Activated CD4-positive, alpha-beta T cell treated with anti-CD3 and anti-CD28 coated beads, Interleukin-2, amount 50 U/mL, for 4 hours (primary cell): Measurements from ENCODE around the gene COG5.
A peak's percentile ranks its signal among the peaks of the same experiment; 100 is the strongest.
"Not testable (repeated sequence)": the region's sequence is repeated elsewhere in the genome, so short reads cannot be mapped to it uniquely, and the experiment has no call there.

Experiments
- DNase-seq, 2 experiments: peaks; one replicate each; pipeline ENCODE4 v3.0.0-alpha.2; 2020

Gene COG5

GRCh38 chr7:107579885-107580715, 16.4 kb upstream of the COG5 start, which contains the start of gene BCAP29:
Gene BCAP29, plus strand, starts transcription at chr7:107580246. Its CDS starts 527 bp downstream, at chr7:107580773.
- DNase-seq, result peak; percentile 47 to 49

DNA sequence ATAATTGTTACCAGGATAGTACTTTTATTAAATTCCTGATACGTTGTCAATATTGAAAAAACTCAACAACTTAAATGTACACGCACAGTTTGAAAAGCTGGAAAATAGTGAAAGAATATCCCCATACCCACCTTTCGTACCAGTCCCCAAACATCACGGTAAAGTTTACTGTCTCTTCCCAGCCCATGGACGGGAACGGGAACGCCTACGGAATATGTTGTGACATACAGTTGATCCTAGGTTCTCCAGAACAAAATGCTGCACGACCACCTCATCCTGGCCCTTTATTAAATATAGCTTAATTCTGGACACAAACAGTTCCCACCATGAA, 15.8 kb upstream of the COG5 start:
- no peak for DNase-seq

DNA sequence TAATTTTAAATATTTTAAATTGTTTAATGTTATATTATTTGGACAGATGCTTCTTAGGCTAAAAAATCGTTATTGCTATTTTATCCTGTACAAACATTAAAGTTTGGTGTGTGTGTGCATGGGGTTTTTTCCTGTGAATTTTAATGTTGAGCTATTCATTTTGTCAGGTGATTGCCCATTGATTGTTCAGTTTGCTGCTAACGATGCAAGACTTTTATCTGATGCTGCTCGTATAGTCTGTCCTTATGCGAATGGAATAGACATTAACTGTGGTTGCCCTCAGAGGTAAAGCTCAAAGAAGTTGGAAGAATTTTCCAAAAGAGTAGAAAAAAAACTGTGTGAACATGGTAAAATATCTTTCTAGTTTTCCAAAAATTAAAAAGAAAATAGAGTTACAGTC, 9.8 kb upstream of the COG5 start:
- no peak for DNase-seq

DNA sequence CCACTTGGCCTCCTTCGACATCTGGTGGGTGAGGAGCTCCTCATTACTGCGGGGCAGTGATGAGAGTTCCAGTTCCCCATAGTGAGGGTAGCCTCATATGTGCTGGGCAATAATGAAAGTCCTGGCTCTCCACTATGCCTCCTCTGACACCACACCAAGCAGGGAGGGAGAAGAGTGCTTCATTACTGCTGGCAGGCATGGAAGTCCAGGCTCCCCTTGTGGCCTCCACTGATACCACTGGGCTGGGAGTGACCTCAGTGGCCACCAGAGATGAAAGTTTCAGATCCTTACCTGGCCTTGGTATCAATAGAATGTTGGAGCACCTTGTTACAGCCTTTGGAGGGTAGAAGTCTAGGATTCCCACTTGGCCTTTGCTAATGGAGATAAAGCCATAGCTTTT, 6.6 kb upstream of the COG5 start:
- DNase-seq, result no peak

DNA sequence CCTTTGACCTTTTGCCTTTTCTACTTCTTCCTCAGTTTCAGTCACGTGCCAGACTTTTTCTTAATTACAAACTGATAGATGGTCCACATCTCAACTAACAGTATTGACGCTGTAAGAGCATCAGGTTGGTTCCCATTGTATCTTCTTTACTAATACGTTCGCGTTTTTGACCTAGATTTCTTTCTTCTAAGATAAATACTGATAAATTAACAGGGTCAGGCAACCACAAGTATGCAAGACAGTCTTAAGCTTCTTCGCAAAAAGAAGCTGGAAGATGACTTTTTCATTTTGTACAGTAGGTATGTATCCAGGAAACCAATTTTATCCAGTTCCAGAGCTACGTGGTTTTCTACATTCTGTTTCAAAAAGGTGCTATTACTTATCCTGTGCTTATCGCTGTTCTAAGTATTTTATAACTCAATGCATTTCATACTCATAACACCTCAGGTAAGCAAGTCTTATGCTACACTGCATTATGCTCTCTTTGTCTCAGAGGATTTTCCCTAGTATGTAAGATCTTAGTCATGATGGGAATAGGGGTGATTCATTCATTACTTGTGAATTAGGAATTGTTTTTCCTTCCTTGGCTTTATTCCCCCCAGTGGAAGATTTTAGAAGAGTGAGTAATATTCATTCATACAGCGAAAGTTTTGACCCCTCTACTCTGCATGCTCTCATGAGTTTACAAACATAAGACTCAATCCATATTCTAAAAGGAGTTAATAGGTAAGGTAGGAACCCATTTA, 1.0 kb upstream of the COG5 start:
- no peak for DNase-seq

GRCh38 chr7:107563081-107563774, 492 bp downstream of the COG5 start:
- no peak for DNase-seq

DNA sequence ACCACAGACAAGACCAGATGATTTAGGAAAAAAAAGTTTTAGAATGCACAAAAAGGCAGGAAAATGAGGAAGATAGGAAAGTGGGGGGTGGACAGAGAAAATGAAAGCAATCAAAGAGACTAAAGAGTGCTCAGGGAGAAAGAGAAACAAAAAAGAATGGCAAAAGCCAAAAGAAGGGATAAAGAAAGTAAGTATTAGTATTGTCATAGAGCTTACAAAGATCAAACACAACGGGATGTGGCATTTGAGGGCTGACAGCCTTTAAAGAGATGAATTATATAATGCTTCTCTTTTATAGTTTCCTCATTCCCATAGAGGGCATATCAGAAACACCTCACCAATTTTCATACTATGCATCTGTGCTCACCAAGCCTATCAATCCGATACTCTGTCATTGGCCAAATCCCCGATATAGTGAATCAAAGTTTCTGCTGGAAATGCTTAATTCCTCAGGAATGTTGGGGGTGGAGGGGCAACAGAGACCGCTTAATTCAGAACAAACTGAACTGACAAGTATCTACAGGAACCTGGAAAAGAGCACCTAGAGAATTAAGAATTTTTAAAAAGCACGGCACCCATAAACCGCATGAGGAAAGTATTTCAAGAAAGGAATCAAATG, 2.7 kb downstream of the COG5 start:
- no peak for DNase-seq

DNA sequence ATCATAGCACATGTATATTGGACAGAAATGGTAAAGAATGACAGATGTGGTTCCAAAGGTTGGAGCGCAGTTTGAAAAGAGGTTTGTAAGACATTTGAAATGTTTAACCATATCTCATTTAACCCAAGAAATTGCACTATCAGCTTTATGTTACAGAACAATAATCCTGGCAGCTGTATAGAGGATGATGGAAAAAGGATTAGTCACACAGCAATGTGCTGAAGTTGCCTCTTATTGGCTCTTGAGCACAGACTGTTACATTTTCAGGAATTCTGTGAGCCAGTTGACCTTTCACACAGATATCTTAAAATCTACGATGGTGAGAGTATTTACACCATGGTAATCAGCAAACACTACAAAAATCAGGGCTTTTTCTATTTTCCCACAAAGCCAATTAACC, 3.9 kb downstream of the COG5 start:
- no peak for DNase-seq

GRCh38 chr7:107555893-107556292, 7.8 kb downstream of the COG5 start:
- DNase-seq, result no peak

DNA sequence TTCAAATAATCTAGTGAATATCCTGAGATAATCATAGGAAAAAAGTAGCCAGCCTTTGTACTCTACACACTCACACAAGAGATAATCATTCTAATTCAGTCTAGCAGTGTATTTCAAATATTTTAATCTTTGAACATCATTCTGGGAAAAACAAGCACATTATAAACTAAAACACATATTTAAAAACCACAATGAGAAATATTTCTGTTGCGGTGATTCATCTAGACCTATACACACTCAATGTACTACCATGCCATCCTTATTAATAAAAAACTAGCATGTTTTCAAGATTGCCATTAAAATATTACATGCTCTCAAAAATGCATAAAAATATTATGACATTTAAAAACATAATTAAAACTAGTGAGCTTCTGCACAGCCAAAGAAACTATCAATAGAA, 11.8 kb downstream of the COG5 start:
- DNase-seq, result no peak

DNA sequence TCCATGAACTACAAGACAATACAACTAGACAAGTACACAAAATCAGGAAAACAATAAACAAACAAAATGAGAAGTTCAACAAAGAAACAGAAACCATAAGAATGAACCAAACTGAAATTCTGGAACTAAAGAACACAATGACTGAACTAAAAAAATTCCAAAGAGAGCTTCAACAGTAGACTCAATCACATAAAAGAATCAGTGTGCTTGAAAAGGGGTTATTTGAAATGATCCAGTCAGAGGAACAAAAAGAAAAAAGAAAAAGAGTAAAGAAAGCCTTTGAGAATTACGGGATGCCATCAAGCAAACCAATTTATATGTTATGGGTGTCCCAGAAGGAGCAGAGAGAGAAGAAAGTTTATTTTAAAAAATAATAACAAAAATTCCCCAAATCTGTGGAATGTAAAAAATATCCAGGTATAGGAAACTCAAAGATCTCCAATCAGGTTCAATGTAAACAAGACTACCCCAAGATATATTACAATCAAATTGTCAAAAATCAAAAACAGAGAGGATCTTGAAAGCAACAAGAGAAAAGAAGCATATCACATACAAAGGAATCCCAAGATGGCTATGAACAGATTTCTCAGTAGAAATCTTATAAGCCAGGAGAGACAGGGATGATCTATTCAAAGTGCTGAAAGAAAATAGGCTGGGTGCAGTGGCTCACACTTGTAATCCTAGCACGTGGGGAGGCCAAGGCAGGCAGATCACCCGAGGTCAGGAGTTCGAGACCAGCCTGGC, 18.7 kb downstream of the COG5 start:
- DNase-seq, result no peak

GRCh38 chr7:107543338-107543993, 20.3 kb downstream of the COG5 start:
- DNase-seq, result no peak

DNA sequence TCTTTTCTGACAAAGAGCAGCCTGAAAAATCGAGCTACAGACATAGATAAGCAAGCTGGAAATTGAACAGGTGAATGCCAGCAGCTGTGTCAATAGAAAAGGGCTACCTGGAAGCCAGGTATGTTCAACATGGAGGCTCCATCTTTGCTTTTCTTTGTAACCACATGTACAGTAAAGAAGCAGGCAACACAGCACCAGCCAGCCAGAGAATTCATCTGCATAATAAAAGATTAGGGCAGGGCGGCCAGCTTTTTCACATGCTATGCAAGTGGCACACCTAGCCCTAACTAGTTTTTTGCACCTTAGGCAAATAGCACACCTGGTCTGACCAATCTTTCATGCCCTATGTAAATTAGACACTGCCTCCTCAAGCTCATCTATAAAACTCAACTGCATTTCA, 25.7 kb downstream of the COG5 start:
- no peak for DNase-seq

DNA sequence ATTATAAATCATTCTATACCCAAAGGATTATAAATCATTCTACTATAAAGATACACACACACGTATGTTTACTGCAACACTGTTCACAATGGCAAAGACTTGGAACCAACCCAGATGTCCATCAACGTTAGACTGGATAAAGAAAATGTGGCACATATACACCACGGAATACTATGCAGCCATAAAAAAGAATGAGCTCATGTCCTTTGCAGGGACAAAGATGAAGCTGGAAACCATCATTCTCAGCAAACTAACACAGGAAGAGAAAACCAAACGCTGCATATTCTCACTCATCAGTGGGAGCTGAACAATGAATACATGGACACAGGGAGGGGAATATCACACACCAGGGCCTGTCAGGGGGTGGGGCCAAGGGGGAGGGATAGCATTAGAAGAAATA, 26.5 kb downstream of the COG5 start:
- not testable (repeated sequence) for DNase-seq

- no peak for DNase-seq
Measured at GRCh38 chr7:107534139-107534538, 29.6 kb downstream of the COG5 start.

DNA sequence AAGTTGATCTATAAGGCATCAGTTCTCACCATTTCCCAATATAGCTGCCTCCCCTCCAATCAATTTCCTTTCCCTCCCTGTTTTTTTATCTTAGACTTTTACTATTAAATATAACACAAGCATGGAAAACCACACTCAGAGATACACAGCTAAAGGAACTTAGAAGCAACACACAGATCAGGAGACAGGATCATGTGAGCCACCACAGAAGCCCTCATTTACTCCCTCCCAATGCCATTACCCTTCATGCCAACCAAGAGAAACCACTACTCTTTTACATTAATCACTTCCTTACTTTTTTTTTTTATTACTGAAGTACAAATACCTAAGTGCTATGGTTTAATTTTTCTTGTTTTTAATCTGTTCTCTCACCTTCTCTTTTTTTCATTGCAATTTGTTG, 33.0 kb downstream of the COG5 start:
- DNase-seq, result no peak

- DNase-seq, result no peak
Measured at GRCh38 chr7:107528461-107528860, 35.3 kb downstream of the COG5 start.

- no peak for DNase-seq
Measured at GRCh38 chr7:107527196-107527595, 36.5 kb downstream of the COG5 start.

DNA sequence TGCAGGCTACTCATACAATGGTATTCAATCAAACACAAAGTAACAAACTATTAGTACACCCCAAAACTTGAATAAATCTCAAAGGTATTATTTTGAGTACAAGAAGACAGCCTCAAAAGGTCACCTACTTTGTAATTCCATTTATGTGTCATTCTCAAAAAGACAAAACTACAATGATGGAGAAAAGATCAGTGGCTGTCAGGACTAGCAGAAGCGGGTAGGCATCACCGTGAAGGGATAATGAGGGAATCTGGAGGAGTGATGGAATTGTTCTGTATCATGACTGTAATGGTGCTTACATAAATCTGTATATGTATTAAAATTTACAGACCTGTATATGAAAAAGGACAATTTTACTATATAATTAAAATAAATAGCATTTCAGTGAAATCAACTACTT, 37.0 kb downstream of the COG5 start:
- DNase-seq, result no peak

GRCh38 chr7:107506674-107507339, 56.9 kb downstream of the COG5 start:
- DNase-seq, result no peak

DNA sequence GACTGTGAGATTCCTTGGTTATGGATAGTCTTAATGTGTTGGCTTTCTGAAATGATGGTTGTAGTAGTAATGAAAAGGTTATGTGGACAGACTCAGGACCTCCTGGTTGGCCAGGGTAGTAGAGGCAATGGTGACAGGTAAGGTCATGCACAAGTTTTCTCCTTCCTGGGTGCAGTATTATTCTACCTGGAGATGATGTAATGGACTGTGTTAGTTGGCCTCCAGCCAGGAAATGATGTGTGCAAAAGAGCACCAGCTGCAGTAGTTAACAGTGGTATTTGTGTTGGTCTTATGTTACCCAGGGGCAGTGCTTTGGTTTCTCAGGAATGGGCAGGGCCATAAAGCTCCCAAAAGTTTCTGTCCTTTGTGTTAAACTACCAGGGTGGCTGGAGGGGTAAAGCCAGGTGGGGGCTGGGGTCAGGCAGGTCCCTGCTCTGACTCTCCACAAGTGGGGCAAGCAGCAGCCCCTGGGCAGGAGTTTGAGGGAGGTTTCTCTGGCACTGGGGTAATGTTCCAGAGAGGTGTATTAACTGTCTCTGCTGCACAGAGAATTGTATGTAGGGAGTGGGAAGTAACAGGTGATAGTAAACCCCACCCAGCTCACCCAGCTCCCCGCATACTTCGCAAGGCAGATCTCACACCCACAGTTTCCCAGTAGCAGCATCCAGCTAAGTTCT, 57.6 kb downstream of the COG5 start:
- DNase-seq, result no peak
